HG03097 (cell line): ENCODE measurements around the gene CLBA1.

Source experiments
- ATAC-seq: cut with Tn5 transposase; IDR thresholded peaks from one replicate; pipeline ENCODE4 v1.9.1; 2021; ENCODE audit not compliant: unreplicated experiment, low FRiP score

The CLBA1 gene

DNA sequence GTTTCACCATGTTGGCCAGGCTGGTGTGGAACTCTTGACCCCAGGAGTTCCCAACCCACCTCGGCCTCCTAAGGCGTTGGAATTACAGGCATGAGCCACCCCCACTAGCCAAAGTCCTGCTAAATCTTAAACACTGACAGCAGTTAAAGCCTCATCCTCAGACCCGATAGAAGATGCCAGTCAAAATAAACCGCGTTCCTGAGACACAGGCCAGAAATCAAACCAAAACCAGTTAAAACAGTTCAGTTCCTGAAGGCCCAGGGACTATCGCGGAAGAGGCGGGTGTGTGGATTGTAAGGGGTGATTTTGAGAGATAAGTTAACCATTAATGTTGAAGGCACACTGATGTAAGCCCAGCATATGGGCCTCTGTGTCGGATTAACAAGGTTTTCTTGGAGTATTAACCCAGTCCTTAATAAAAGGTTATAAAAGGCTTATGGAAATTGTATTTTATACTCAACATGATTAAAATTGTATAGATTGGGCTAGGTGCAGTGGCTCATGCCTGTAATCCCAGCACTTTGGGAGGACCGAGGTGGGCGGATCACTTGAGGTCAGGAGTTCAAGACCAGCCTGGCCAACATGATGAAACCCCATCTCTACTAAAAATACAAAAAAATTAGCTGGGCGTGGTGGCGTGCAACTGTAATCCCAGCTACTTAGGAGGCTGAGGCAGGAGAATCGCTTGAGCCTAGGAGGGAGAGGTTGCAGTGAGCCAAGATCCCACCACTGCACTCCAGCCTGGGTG is 54.0 kb downstream of the CLBA1 start:
- ATAC-seq, result no peak

DNA sequence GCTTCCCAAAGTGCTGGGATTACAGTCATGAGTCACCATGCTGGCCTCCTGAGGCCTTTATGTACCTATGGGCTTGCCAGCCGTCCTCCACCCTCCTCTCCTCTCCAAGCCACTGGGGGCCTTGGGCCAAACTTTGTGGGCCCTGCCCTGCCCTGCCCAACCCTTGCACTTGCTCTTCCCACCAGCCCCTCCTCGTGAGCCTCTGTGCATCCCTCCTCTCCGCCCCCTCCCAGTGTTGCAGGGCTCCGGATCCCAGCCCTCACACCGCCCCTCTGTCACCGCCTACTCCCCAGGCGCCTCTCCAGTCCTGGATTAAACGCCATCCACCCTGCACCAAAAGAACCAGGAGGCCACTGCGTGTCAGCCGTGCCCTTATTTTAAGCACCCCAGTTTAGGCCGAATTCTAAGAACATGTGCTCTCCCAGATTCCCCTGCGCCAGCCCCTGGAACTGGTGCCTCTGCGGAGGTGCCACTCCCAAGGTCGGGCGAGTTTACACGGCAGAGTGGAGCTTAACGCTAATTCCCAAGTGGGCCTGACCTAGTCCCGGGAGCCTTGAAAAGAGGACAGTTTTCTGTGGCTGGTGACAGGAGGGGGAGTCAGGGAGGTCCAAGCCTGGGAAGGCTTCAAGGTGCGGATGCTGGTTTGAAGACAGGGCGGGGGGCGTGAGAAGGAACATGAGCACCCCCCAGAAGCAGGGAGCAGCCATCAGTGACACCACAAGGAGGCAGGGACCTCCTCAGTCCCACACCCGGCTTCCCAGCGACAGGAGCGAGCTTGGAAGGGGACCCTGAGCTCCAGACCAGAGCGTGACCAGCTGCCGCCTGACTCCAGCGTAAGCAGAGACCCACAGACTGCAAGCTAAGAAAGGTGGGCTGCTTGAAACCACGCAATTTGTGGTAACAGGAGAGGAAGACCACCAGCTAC is 56.5 kb downstream of the CLBA1 start:
- no peak for ATAC-seq

DNA sequence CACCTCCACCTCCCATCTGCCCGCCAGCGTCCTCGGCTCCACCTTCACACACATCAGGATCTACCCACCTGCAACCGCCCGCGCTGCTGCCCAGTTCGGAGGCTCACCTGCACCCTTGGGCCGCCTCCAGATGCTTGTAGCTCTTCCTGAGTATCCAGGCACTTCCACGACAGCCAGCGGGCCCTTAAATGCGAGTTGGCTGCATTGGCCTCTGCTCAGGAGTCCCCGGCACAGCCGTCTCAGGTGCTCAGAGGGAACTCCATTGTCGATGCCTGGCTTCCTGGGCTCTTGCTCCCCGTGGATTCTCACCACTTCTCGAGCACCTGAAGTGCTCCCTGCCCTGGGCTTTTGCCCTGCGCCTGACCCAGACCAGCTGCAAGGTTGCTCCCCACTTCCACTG is 57.2 kb downstream of the CLBA1 start:
- no peak for ATAC-seq

DNA sequence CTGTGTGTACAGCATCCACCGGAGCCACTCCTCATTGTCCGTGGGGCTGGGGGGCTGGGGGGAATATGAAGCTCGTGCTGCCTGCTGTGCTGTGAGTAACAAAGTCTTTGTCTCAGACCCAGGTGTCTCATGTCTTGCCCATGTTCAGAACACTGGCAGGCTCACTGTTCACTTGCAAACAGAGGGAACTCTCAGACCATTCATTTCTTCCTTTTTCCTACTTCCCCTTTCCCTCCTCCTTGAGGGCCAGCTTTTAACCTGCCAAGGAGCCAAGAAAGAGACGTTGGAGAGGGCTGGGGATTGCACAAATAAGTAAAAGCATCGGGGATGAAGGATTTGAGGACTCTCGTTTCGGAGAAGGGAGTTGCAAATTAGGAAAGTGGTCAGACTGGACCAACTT is 58.1 kb downstream of the CLBA1 start:
- ATAC-seq, result no peak
